GM18873 (cell line): ENCODE results near the gene HTR3A.

ENCODE experiments used
- ATAC-seq: cut with Tn5 transposase; IDR thresholded peaks from one replicate; pipeline ENCODE4 v1.9.1; 2021; ENCODE audit warnings: mild to moderate bottlenecking, moderate library complexity, moderate number of reproducible peaks; ENCODE audit not compliant: unreplicated experiment, low FRiP score

Gene HTR3A

GRCh38 chr11:114016986-114017385 lies 42.1 kb downstream of the HTR3A start:
- ATAC-seq = no peak

GRCh38 chr11:114017723-114018122 lies 42.8 kb downstream of the HTR3A start:
- ATAC-seq = no peak

GRCh38 chr11:114019046-114019445 lies 44.1 kb downstream of the HTR3A start:
- no peak for ATAC-seq

GRCh38 chr11:114019574-114019973 lies 44.7 kb downstream of the HTR3A start:
- ATAC-seq = no peak

- no peak for ATAC-seq
These were observed 50.5 kb downstream of the HTR3A start for GRCh38 chr11:114025329-114025907.

GRCh38 chr11:114026355-114026754 lies 51.4 kb downstream of the HTR3A start:
- no peak for ATAC-seq

GRCh38 chr11:114027391-114027790 lies 52.5 kb downstream of the HTR3A start:
- ATAC-seq = no peak

- no peak for ATAC-seq
These were observed 53.0 kb downstream of the HTR3A start for GRCh38 chr11:114027926-114028325.

GRCh38 chr11:114031246-114031966 lies 56.5 kb downstream of the HTR3A start:
- ATAC-seq = no peak

GRCh38 chr11:114031967-114032320 lies 57.0 kb downstream of the HTR3A start:
- no peak for ATAC-seq

- ATAC-seq = no peak
These were observed 58.2 kb downstream of the HTR3A start for GRCh38 chr11:114033066-114033465.

GRCh38 chr11:114033572-114033971 lies 58.7 kb downstream of the HTR3A start:
- ATAC-seq = no peak

GRCh38 chr11:114034956-114035355 lies 60.0 kb downstream of the HTR3A start:
- no peak for ATAC-seq

- ATAC-seq = no peak
These were observed 61.4 kb downstream of the HTR3A start for GRCh38 chr11:114036147-114036811.

- ATAC-seq = no peak
These were observed 62.0 kb downstream of the HTR3A start for GRCh38 chr11:114036958-114037357.

- no peak for ATAC-seq
These were observed 64.6 kb downstream of the HTR3A start for GRCh38 chr11:114039551-114039950.
